Measurements from ENCODE around the gene DGUOK.

The DGUOK gene

DNA sequence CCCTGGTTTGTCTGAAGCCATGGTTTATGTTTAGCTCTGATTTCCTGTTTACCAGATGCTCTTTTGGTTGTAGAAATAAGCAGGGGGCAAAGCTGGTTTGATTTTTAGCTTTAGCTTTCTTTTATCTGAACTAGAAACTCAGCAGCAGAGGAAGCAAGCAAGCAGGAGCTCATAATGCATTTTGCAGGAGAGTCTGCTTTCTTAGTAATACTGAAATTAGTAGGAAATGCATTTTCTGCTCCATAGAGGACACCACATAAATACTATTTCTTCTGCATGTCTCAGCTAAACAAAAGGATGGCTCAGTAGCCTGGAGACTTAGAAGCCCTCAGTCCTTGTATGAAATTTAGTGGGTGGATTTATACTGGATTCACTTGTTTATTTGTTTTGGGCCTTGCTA is 23.1 kb downstream of the DGUOK start:
- Histone ChIP-seq H3K4ac (ENCODE audit: low read depth, low read length) (no peak overlapping the region), H3K4me2 (ENCODE audit: low read length) (no peak overlapping the region), H3K23ac (ENCODE audit: low read length) (no peak overlapping the region), H4K5ac (ENCODE audit: low read length) (no peak overlapping the region), H2BK15ac (replicated peaks; ENCODE audit: low read depth) (no peak overlapping the region), H3K36me3 (ENCODE audit: control insufficient read depth, insufficient read depth, low read length) (peaks cover 11% of the 10 kb centered on the region), H3K4me3 (ENCODE audit: low read length) (no peak overlapping the region), H2AK5ac (ENCODE audit: low read length) (no peak overlapping the region), H2BK120ac (ENCODE audit: low read depth, low read length) (no peak overlapping the region), H2BK5ac (ENCODE audit: low read length) (no peak overlapping the region), H3K9ac (ENCODE audit: low read length) (no peak overlapping the region), H3K56ac (ENCODE audit: low read length) (no peak overlapping the region), H3K79me1 (ENCODE audit: low read length) (peaks cover 13% of the 10 kb centered on the region), H3K27ac (ENCODE audit: low read depth, low read length) (no peak overlapping the region), H3K27me3 (ENCODE audit: insufficient read depth, low read length, poor library complexity) (no peaks in the 10 kb centered on the region), H3K79me2 (ENCODE audit: control insufficient read depth, insufficient read depth, low read length) (peaks cover 6% of the 10 kb centered on the region), H4K8ac (ENCODE audit: low read depth, low read length) (no peak overlapping the region), H3K18ac (ENCODE audit: low read length) (no peak overlapping the region), H3K4me1 (ENCODE audit: control insufficient read depth, low read depth, low read length) (no peaks in the 10 kb centered on the region)
- no peak for DNase-seq

DNA sequence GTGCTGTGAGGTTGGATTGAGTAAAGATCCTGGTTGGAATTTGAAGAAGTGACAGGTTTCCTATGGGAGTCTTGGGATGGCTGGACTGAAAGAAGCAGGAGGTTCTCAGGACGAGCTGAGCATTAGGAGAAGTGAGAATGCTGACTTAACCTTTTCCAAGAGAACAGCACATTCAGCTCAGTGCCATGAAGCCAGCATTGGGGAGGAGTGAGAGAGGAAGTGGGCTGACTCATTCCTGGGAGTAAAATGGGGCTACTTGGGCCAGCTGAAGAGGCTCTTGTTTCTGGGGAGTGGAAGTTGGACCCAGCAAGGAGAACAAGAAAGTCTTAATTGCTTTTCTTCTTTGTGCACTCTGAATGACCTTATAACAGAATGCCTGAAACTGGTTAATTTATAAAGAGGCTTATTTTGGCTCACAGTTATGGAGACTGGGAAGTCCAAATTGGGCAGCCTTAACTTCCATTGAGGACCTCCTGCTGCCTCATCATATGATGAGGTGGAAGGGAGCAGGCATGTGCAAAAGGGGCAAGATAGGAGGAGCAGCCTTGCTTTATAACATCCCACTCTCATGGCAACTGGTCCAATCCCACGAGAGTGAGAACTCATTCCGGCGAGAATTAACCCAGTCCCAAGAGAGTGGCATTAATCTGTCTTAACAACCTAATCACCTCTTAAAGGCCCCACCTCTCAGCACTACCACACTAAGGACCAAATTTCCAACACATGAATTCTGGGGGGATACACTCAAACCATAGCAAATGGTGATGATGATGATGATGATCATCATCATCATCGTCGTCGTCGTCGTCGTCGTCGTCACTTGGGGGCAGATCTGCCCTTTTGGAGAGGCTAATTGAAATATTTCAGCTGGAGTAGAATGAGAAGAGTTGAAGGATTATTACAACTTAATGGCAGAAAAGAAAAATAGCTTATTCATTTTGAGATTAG is 26.1 kb downstream of the DGUOK start:
- no peak overlapping the region for H4K8ac ChIP-seq (ENCODE audit: low read depth, low read length)
- H3K56ac ChIP-seq (ENCODE audit: low read length), result no peak overlapping the region
- H4K5ac ChIP-seq (ENCODE audit: low read length), result no peak overlapping the region
- H3K4me3 ChIP-seq (ENCODE audit: low read length), result no peak overlapping the region
- H2BK5ac ChIP-seq (ENCODE audit: low read length), result no peak overlapping the region
- DNase-seq, result no peak
- no peak overlapping the region for H3K4ac ChIP-seq (ENCODE audit: low read depth, low read length)
- no peaks in the 10 kb centered on the region for H3K4me1 ChIP-seq (ENCODE audit: control insufficient read depth, low read depth, low read length)
- no peak overlapping the region for H2BK15ac ChIP-seq (replicated peaks; ENCODE audit: low read depth)
- no peak overlapping the region for H3K4me2 ChIP-seq (ENCODE audit: low read length)
- no peak overlapping the region for H3K23ac ChIP-seq (ENCODE audit: low read length)
- H2AK5ac ChIP-seq (ENCODE audit: low read length), result no peak overlapping the region
- no peak overlapping the region for H3K18ac ChIP-seq (ENCODE audit: low read length)
- peaks cover 10% of the 10 kb centered on the region for H3K79me1 ChIP-seq (ENCODE audit: low read length)
- no peak overlapping the region for H2BK120ac ChIP-seq (ENCODE audit: low read depth, low read length)
- H3K27me3 ChIP-seq (ENCODE audit: insufficient read depth, low read length, poor library complexity), result no peaks in the 10 kb centered on the region
- peaks cover 12% of the 10 kb centered on the region for H3K36me3 ChIP-seq (ENCODE audit: control insufficient read depth, insufficient read depth, low read length)
- WGBS (ENCODE audit: extremely low coverage, insufficient coverage, low lambda C conversion rate), result no CpG with 5 or more reads among the region's 12 CpGs
- no peak overlapping the region for H3K9ac ChIP-seq (ENCODE audit: low read length)
- H3K79me2 ChIP-seq (ENCODE audit: control insufficient read depth, insufficient read depth, low read length), result no peaks in the 10 kb centered on the region
- no peak overlapping the region for H3K27ac ChIP-seq (ENCODE audit: low read depth, low read length)

DNA sequence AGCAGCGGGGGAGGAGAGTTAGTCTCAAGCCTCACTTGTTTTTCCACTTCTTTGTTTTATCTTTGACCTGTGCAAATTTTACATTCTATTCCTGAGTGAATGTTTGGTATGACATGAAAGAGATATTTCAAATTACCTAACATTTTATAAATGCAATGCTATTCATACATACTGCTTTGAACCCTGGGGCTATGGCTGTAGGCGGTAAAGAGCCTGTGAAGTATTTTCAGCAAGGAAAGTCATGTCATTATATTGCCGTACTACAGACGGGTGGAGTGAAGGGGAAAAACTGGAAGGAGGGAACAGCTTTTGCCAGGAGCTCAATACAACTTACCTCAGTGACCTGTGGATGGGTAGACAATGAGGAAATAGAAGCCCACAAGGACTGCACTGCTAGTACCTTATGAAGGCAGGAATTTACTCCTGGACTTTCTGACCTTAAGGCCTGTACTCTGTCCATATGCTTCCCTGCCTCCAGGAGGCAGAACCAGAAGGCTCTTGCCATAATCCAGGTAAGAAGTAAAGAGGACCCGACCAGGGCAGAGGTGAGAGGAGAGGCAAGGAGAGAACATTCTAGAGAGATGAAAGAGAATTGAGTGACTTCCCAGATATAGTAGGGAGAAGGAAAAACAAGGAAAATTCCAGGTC is 29.7 kb downstream of the DGUOK start:
- no peaks in the 10 kb centered on the region for H3K4me1 ChIP-seq (ENCODE audit: control insufficient read depth, low read depth, low read length)
- no peak overlapping the region for H3K23ac ChIP-seq (ENCODE audit: low read length)
- H3K4me3 ChIP-seq (ENCODE audit: low read length), result no peak overlapping the region
- no peak overlapping the region for H3K18ac ChIP-seq (ENCODE audit: low read length)
- no peak overlapping the region for H3K9ac ChIP-seq (ENCODE audit: low read length)
- H3K56ac ChIP-seq (ENCODE audit: low read length), result no peak overlapping the region
- no peak overlapping the region for H4K5ac ChIP-seq (ENCODE audit: low read length)
- H3K4me2 ChIP-seq (ENCODE audit: low read length), result no peak overlapping the region
- H2AK5ac ChIP-seq (ENCODE audit: low read length), result no peak overlapping the region
- peaks cover 4% of the 10 kb centered on the region for H3K79me1 ChIP-seq (ENCODE audit: low read length)
- peak; percentile 16 for DNase-seq
- no CpG with 5 or more reads among the region's 5 CpGs for WGBS (ENCODE audit: extremely low coverage, insufficient coverage, low lambda C conversion rate)
- no peak overlapping the region for H3K4ac ChIP-seq (ENCODE audit: low read depth, low read length)
- no peak overlapping the region for H3K27ac ChIP-seq (ENCODE audit: low read depth, low read length)
- no peak overlapping the region for H2BK120ac ChIP-seq (ENCODE audit: low read depth, low read length)
- peaks cover 7% of the 10 kb centered on the region for H3K36me3 ChIP-seq (ENCODE audit: control insufficient read depth, insufficient read depth, low read length)
- no peaks in the 10 kb centered on the region for H3K27me3 ChIP-seq (ENCODE audit: insufficient read depth, low read length, poor library complexity)
- no peaks in the 10 kb centered on the region for H3K79me2 ChIP-seq (ENCODE audit: control insufficient read depth, insufficient read depth, low read length)
- no peak overlapping the region for H4K8ac ChIP-seq (ENCODE audit: low read depth, low read length)
- no peak overlapping the region for H2BK15ac ChIP-seq (replicated peaks; ENCODE audit: low read depth)
- H2BK5ac ChIP-seq (ENCODE audit: low read length), result no peak overlapping the region

DNA sequence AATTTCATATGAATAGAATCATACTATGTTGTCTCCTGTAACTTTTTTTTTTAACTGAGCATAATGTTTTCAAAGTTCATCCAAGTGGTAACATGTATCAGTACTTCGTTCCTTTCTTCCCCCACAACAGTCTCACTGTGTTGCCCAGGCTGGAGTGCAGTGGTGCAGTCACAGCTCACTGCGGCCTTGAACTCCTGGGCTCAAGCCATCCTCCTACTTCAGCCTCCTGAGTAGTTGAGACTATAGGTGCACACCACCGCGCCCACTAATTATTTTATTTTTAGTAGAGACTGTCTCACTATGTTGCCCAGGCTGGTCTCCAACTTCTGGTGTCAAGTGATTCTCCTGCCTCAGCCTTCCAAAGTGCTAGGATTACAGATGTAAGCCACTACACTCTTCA is 34.6 kb downstream of the DGUOK start:
- Histone ChIP-seq H3K23ac (ENCODE audit: low read length) (no peak overlapping the region), H3K4me2 (ENCODE audit: low read length) (no peak overlapping the region), H4K8ac (ENCODE audit: low read depth, low read length) (no peak overlapping the region), H3K56ac (ENCODE audit: low read length) (no peak overlapping the region), H4K5ac (ENCODE audit: low read length) (no peak overlapping the region), H3K9ac (ENCODE audit: low read length) (no peak overlapping the region), H2AK5ac (ENCODE audit: low read length) (no peak overlapping the region), H3K79me1 (ENCODE audit: low read length) (no peaks in the 10 kb centered on the region), H3K27ac (ENCODE audit: low read depth, low read length) (no peak overlapping the region), H3K27me3 (ENCODE audit: insufficient read depth, low read length, poor library complexity) (no peaks in the 10 kb centered on the region), H3K36me3 (ENCODE audit: control insufficient read depth, insufficient read depth, low read length) (peaks cover 3% of the 10 kb centered on the region), H3K18ac (ENCODE audit: low read length) (no peak overlapping the region), H2BK15ac (replicated peaks; ENCODE audit: low read depth) (no peak overlapping the region), H2BK5ac (ENCODE audit: low read length) (no peak overlapping the region), H3K4me1 (ENCODE audit: control insufficient read depth, low read depth, low read length) (no peaks in the 10 kb centered on the region), H3K4me3 (ENCODE audit: low read length) (no peak overlapping the region), H2BK120ac (ENCODE audit: low read depth, low read length) (no peak overlapping the region), H3K79me2 (ENCODE audit: control insufficient read depth, insufficient read depth, low read length) (no peaks in the 10 kb centered on the region), H3K4ac (ENCODE audit: low read depth, low read length) (no peak overlapping the region)
- no CpG with 5 or more reads among the region's 4 CpGs for WGBS (ENCODE audit: extremely low coverage, insufficient coverage, low lambda C conversion rate)
- DNase-seq, result no peak

DNA sequence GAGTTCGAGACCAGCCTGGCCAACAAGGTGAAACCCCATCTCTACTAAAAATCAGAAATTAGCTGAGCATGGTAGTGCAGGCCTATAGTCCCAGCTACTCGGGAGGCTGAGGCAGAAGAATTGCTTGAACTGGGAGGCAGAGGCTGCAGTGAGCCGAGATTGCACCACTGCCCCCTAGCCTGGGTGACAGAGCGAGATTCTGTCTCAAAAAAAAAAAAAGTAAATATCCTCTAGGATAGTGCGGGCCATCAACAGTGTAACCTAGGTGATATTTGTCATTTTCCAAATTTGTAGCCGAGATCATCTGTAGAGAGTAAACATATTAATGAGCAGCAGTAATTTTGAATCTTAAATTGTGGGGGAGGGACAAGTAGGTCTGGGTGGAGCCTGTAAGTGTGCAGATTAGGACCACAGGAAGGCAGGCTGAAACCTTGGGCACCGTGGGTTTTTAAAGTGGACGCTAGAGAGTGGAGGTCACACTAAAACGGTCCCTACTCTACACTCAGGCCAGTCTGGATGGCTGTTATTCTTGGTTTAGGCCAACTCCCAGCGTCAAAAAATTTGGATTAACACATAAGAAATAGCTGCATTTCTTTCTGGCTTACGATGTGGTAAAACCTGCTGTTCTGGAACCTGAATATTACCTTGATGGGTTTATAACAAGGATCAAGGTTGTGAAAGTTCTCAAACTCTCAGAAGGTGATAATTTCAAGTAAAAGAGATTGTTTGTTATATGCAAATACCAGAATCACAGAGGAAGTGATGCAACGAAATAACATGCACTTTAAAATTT is 35.3 kb downstream of the DGUOK start:
- Histone ChIP-seq H4K5ac (ENCODE audit: low read length) (no peak overlapping the region), H3K56ac (ENCODE audit: low read length) (no peak overlapping the region), H3K23ac (ENCODE audit: low read length) (no peak overlapping the region), H3K79me2 (ENCODE audit: control insufficient read depth, insufficient read depth, low read length) (no peaks in the 10 kb centered on the region), H3K9ac (ENCODE audit: low read length) (no peak overlapping the region), H2BK15ac (replicated peaks; ENCODE audit: low read depth) (no peak overlapping the region), H3K4ac (ENCODE audit: low read depth, low read length) (no peak overlapping the region), H3K4me1 (ENCODE audit: control insufficient read depth, low read depth, low read length) (no peaks in the 10 kb centered on the region), H3K4me3 (ENCODE audit: low read length) (no peak overlapping the region), H3K79me1 (ENCODE audit: low read length) (no peaks in the 10 kb centered on the region), H2BK5ac (ENCODE audit: low read length) (no peak overlapping the region), H2AK5ac (ENCODE audit: low read length) (no peak overlapping the region), H3K27me3 (ENCODE audit: insufficient read depth, low read length, poor library complexity) (no peaks in the 10 kb centered on the region), H3K27ac (ENCODE audit: low read depth, low read length) (no peak overlapping the region), H2BK120ac (ENCODE audit: low read depth, low read length) (no peak overlapping the region), H3K18ac (ENCODE audit: low read length) (no peak overlapping the region), H3K4me2 (ENCODE audit: low read length) (no peak overlapping the region), H4K8ac (ENCODE audit: low read depth, low read length) (no peak overlapping the region), H3K36me3 (ENCODE audit: control insufficient read depth, insufficient read depth, low read length) (peaks cover 2% of the 10 kb centered on the region)
- no CpG with 5 or more reads among the region's 12 CpGs for whole genome bisulfite sequencing (ENCODE audit: extremely low coverage, insufficient coverage, low lambda C conversion rate)
- DNase-seq, result peak; percentile 11
